ENCODE data around the gene PLD6. TPM values are rescaled to one million over a fixed set of nuclear protein-coding genes. Genes with fewer than 3 reads are reported as not detected.

The PLD6 gene
- total RNA-seq, 1 experiment from 2014 or later: 15.5 TPM

- no TSS peak for BruUV-seq (replicated peaks)
- no peak for DNase-seq (ENCODE audit: low spot score)
- POLR2A ChIA-PET (ENCODE audit: low non-redundant PET): no interaction called here
- H3K36me3 ChIP-seq (ENCODE audit: insufficient read depth, low read length, poor library complexity, severe bottlenecking): peaks cover 70% of the 10 kb centered on the region
- H3K27me3 ChIP-seq (replicated peaks; ENCODE audit: insufficient read depth, low read depth, low read length, poor library complexity): no peaks in the 10 kb centered on the region
- intact Hi-C loops (cut with micrococcal nuclease; ENCODE audit: unreplicated experiment): no loop called here
- TF ChIP-seq EZH2 (IDR thresholded peaks at IDR 0.05; ENCODE audit: borderline replicate concordance, low read depth, low read length, poor library complexity, severe bottlenecking) (no peak), CTCF (conservative IDR thresholded peaks at IDR 0.05; ENCODE audit: low read depth, low read length) (no peak)
- CTCF ChIA-PET: no interaction called here
- no peak overlapping the region for H3K27ac ChIP-seq (ENCODE audit: low read depth, low read length, poor library complexity, severe bottlenecking)
- peaks cover 10% of the 10 kb centered on the region for H3K4me1 ChIP-seq (ENCODE audit: insufficient read depth, low read length, poor library complexity, severe bottlenecking)
- H3K9me3 ChIP-seq (ENCODE audit: low read depth, low read length, poor library complexity, severe bottlenecking): no peaks in the 10 kb centered on the region
- no peak overlapping the region for H3K4me3 ChIP-seq (ENCODE audit: low read depth, low read length, poor library complexity, severe bottlenecking)
Measured at GRCh38 chr17:17223736-17224135, 17.6 kb upstream of the PLD6 start.

- Histone ChIP-seq H3K4me3 (ENCODE audit: low read depth, low read length, poor library complexity, severe bottlenecking) (no peak overlapping the region), H3K4me1 (ENCODE audit: insufficient read depth, low read length, poor library complexity, severe bottlenecking) (no peaks in the 10 kb centered on the region), H3K36me3 (ENCODE audit: insufficient read depth, low read length, poor library complexity, severe bottlenecking) (peaks cover 62% of the 10 kb centered on the region), H3K27me3 (replicated peaks; ENCODE audit: insufficient read depth, low read depth, low read length, poor library complexity) (no peaks in the 10 kb centered on the region), H3K27ac (ENCODE audit: low read depth, low read length, poor library complexity, severe bottlenecking) (no peak overlapping the region), H3K9me3 (ENCODE audit: low read depth, low read length, poor library complexity, severe bottlenecking) (no peaks in the 10 kb centered on the region)
- intact Hi-C loops (cut with micrococcal nuclease; ENCODE audit: unreplicated experiment): no loop called here
- CTCF ChIA-PET: no interaction called here
- TF ChIP-seq CTCF (conservative IDR thresholded peaks at IDR 0.05; ENCODE audit: low read depth, low read length): no peak
- TF ChIP-seq EZH2 (IDR thresholded peaks at IDR 0.05; ENCODE audit: borderline replicate concordance, low read depth, low read length, poor library complexity, severe bottlenecking): no peak
- no peak for DNase-seq (ENCODE audit: low spot score)
- BruUV-seq (replicated peaks): no TSS peak
- POLR2A ChIA-PET (ENCODE audit: low non-redundant PET): no interaction called here
Measured at GRCh38 chr17:17221329-17221728, 15.2 kb upstream of the PLD6 start.

GRCh38 chr17:17220529-17220928 lies 14.4 kb upstream of the PLD6 start:
- H3K4me1 ChIP-seq (ENCODE audit: insufficient read depth, low read length, poor library complexity, severe bottlenecking): no peaks in the 10 kb centered on the region
- intact Hi-C loops (cut with micrococcal nuclease; ENCODE audit: unreplicated experiment): no loop called here
- BruUV-seq (replicated peaks): no TSS peak
- peaks cover 55% of the 10 kb centered on the region for H3K36me3 ChIP-seq (ENCODE audit: insufficient read depth, low read length, poor library complexity, severe bottlenecking)
- ChIA-PET CTCF (no interaction called here), POLR2A (ENCODE audit: low non-redundant PET) (no interaction called here)
- H3K27ac ChIP-seq (ENCODE audit: low read depth, low read length, poor library complexity, severe bottlenecking): no peak overlapping the region
- TF ChIP-seq EZH2 (IDR thresholded peaks at IDR 0.05; ENCODE audit: borderline replicate concordance, low read depth, low read length, poor library complexity, severe bottlenecking) (no peak), CTCF (conservative IDR thresholded peaks at IDR 0.05; ENCODE audit: low read depth, low read length) (no peak)
- H3K4me3 ChIP-seq (ENCODE audit: low read depth, low read length, poor library complexity, severe bottlenecking): no peak overlapping the region
- DNase-seq (ENCODE audit: low spot score): no peak
- H3K9me3 ChIP-seq (ENCODE audit: low read depth, low read length, poor library complexity, severe bottlenecking): no peaks in the 10 kb centered on the region
- H3K27me3 ChIP-seq (replicated peaks; ENCODE audit: insufficient read depth, low read depth, low read length, poor library complexity): no peaks in the 10 kb centered on the region
